Body of pancreas (tissue), 4 donors: ENCODE data around the gene PIEZO1. TPM values are rescaled to one million over a fixed set of nuclear protein-coding genes. Genes with fewer than 3 reads are reported as not detected.

Experiments used
- ATAC-seq: fragments of 150-250 bp; one replicate; pipeline ENCODE4 v1.9.1; 2016
- DNase-seq, 4 donors: peaks; one replicate each; pipeline ENCODE4 v3.0.0-alpha.2; 2019
- H3K27ac ChIP-seq, 4 donors: fragments of 200-600 bp; sonication (generic); 1 replicate in 3 of 4; 2 replicates in 1 of 4; pipeline versions ENCODE4 v1.5.1 to v1.6.1; 2016 to 2019; ENCODE audit warnings: mild to moderate bottlenecking in 1 of 4, mixed read lengths in 1 of 4, moderate library complexity in 1 of 4
- H3K27me3 ChIP-seq, 2 donors: fragments of 200-600 bp; sonication (generic); one replicate each; pipeline ENCODE4 v1.6.0; 2016; ENCODE audit warnings: mild to moderate bottlenecking in 1 of 2
- H3K36me3 ChIP-seq, 2 donors: fragments of 200-600 bp; sonication (generic); replicated peaks in 1 of 2; 2 replicates each; pipeline ENCODE4 v1.5.1; 2016; ENCODE audit warnings: low read depth in 2 of 2; ENCODE audit not compliant: insufficient read depth in 1 of 2
- H3K4me1 ChIP-seq: fragments of 200-600 bp; sonication (generic); one replicate; pipeline ENCODE4 v1.6.0; 2016
- H3K4me3 ChIP-seq, 2 donors: fragments of 200-600 bp; sonication (generic); 1 replicate in 1 of 2; 2 replicates in 1 of 2; pipeline ENCODE4 v1.5.1; 2016 to 2019
- H3K9me3 ChIP-seq, 3 donors: fragments of 200-600 bp; sonication (generic); 1 replicate in 2 of 3; 2 replicates in 1 of 3; pipeline ENCODE4 v1.5.1; 2016
- POLR2A ChIP-seq, 3 donors: fragments of 450-650 bp; IDR thresholded peaks; one replicate each; pipeline ENCODE4 v1.6.1; 2016; ENCODE audit warnings: antibody characterized with exemption in 3 of 3, mild to moderate bottlenecking in 2 of 3
- WGBS, 2 donors: methylation state at CpG; one replicate each; pipeline ENCODE4 v1.1.5; 2017; 5-methylcytosine and 5-hydroxymethylcytosine counted together
- intact Hi-C: fragments of 100-400 bp; cut with DNase I; formaldehyde crosslinking; loops from one replicate; pipeline ENCODE4 v1.15.1; 2023
- total RNA-seq, 2 donors: library from RNA; depleted of rRNA; stranded (reverse); fragments of >200 nt; gene quantifications; one replicate each; pipeline ENCODE4 v1.1.0, GENCODE V29; 2016
- TF ChIP-seq, protein P1 (sequence below), 7 experiments: fragments of 450-650 bp in 4 of 7; fragments of 200-600 bp in 3 of 7; sonication (generic) in 3 of 7; IDR thresholded peaks; one replicate each; pipeline ENCODE4 v1.5.1; 2016 to 2019; ENCODE audit warnings: antibody characterized with exemption in 7 of 7

The PIEZO1 gene
- total RNA-seq, 2 donors from 2014 or later: 61.0 to 269 TPM

DNA sequence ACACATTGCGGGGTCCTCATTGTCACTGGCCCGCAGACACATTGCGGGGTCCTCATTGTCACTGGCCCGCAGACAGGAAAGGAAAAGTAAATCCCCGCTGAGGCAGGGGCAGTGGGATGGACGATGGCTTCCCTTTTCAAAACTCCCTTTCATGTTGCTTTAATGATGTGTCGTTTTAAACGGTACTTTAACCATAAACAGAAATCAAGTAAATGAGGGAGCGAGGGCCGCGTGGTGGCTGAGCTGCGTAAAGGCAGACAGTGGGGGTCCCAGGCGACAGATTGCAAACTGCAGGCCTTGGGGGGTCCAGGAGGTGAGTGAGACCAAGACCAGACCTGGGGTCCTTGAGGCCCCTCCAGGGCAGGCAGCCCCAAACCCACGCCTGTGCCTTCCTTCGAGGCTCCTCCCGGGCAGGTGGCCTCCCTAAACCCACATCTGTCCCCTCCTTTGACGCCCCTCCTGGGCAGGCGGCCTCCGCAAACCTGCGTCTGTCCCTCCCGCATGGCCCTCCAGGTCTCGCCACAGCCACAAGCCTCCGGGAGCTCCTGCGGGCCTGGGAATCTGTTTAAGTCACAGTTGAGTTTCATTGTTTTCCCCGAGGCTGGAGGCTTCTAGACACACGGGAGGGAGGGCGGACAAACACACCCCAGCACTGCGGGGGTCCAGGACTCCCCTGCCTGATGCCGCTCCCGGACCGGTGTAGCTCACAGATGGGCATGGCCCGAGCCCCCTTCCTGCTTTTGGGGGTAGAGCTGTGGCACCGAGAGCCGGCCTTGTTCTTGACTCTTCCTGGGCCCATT is 7.3 kb downstream of the PIEZO1 start:
- Histone ChIP-seq H3K27ac (no peak overlapping the region), H3K27me3 (no peaks in the 10 kb centered on the region), H3K36me3 (no peaks in the 10 kb centered on the region), H3K9me3 (no peaks in the 10 kb centered on the region), H3K4me3 (no peak overlapping the region), H3K4me1 (peaks cover 37% of the 10 kb centered on the region)
- WGBS, 2 donors: 70 to 79% methylated on average over 25 to 34 of the region's 34 CpGs
- ATAC-seq: no peak
- DNase-seq: no peak
- TF ChIP-seq, protein P1, sequence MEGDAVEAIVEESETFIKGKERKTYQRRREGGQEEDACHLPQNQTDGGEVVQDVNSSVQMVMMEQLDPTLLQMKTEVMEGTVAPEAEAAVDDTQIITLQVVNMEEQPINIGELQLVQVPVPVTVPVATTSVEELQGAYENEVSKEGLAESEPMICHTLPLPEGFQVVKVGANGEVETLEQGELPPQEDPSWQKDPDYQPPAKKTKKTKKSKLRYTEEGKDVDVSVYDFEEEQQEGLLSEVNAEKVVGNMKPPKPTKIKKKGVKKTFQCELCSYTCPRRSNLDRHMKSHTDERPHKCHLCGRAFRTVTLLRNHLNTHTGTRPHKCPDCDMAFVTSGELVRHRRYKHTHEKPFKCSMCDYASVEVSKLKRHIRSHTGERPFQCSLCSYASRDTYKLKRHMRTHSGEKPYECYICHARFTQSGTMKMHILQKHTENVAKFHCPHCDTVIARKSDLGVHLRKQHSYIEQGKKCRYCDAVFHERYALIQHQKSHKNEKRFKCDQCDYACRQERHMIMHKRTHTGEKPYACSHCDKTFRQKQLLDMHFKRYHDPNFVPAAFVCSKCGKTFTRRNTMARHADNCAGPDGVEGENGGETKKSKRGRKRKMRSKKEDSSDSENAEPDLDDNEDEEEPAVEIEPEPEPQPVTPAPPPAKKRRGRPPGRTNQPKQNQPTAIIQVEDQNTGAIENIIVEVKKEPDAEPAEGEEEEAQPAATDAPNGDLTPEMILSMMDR (IDR thresholded peaks at IDR 0.05): no peak
- intact Hi-C loops: loop anchor here (5.0 kb wide), 1 partner anchor 35 kb away; no protein-coding TSS in a partner anchor

DNA sequence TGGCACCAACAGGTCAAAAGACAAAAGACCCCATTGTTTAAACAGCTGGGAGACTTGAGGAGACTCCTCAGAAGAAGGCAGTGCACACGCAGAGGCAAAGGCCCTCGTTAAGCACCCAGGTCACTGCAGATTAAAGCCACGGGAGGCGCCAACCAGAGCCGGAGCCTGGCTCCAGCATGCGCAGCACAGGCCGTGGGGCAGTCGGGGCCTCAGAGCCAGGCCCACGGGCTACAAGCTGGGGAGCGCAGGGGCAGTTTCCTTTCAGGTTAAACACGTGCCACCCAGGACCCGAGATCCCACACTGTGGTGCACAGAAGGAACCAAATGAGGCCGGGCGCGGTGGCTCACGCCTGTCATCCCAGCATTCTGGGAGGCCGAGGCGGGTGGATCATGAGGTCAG is 9.2 kb downstream of the PIEZO1 start:
- no peak for TF ChIP-seq POLR2A (IDR thresholded peaks at IDR 0.05)
- TF ChIP-seq, protein P1 (IDR thresholded peaks at IDR 0.05): no peak
- Histone ChIP-seq H3K9me3 (no peaks in the 10 kb centered on the region), H3K27ac (no peak overlapping the region), H3K4me3 (no peak overlapping the region), H3K36me3 (no peaks in the 10 kb centered on the region), H3K4me1 (peaks cover 43% of the 10 kb centered on the region), H3K27me3 (no peaks in the 10 kb centered on the region)
- intact Hi-C loops: loop anchor here (5.0 kb wide), 1 partner anchor 34 kb away; no protein-coding TSS in a partner anchor
- ATAC-seq (no peak), DNase-seq (no peak)
- 83 to 91% methylated on average over 11 to 18 of the region's 18 CpGs for WGBS, 2 donors

- Histone ChIP-seq H3K4me1 (peaks cover 47% of the 10 kb centered on the region), H3K27ac (no peak overlapping the region), H3K36me3 (no peaks in the 10 kb centered on the region), H3K27me3 (no peaks in the 10 kb centered on the region), H3K9me3 (no peaks in the 10 kb centered on the region), H3K4me3 (no peak overlapping the region)
- no peak for ATAC-seq
- WGBS, 2 donors: 82 to 85% methylated on average over 24 to 32 of the region's 32 CpGs
- TF ChIP-seq POLR2A (IDR thresholded peaks at IDR 0.05): no peak
- TF ChIP-seq, protein P1 (IDR thresholded peaks at IDR 0.05): no peak
- DNase-seq: no peak
- intact Hi-C loops: loop anchor here (5.0 kb wide), 1 partner anchor 32 kb away; no protein-coding TSS in a partner anchor
Measured at GRCh38 chr16:88774544-88775393, 10.3 kb downstream of the PIEZO1 start.

DNA sequence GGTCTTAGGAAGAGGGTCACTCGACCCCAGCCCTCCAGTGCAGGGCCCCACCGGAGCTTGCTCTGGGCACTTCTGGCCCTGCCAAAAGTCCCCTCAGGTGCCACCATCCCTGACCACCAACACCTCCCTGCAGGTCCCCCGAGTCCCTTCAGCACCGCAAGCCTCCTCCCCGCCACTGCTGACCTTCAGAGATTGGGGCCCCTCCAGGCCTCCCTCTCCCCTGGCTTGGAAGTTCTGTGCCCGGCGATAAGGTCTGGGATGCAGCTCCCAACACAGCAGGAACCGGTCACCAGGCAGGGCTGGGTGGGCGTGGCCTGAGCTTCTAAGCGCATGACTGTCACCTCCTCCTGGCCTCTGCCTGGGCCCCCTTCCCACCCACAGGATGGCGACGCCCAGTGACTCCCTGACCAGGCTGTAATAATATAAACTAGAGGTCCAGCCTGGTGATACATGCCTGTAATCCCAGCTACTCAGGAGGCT is 11.2 kb downstream of the PIEZO1 start:
- DNase-seq (peak in 3 of 4 donors; percentile 36 to 46 (median 41)), ATAC-seq (no peak)
- Histone ChIP-seq H3K9me3 (no peaks in the 10 kb centered on the region), H3K36me3 (no peaks in the 10 kb centered on the region), H3K4me3 (no peak overlapping the region), H3K27ac (peak overlapping the region in 2 of 4 donors; percentile 68 to 83), H3K4me1 (peaks cover 53% of the 10 kb centered on the region), H3K27me3 (no peaks in the 10 kb centered on the region)
- WGBS, 2 donors: 54 to 60% methylated on average over 10 to 12 of the region's 12 CpGs
- TF ChIP-seq, protein P1 (IDR thresholded peaks at IDR 0.05): no peak
- TF ChIP-seq POLR2A (IDR thresholded peaks at IDR 0.05): no peak
- intact Hi-C loops: no loop called here
